Dedifferentiated amniotic fluid mesenchymal stem cell (primary cell): ENCODE measurements around the gene SLC39A11.

Experiments
- DNase-seq: peaks from one replicate; pipeline ENCODE4 v3.0.0-alpha.2; 2016; ENCODE audit errors: extremely low spot score

SLC39A11 gene

DNA sequence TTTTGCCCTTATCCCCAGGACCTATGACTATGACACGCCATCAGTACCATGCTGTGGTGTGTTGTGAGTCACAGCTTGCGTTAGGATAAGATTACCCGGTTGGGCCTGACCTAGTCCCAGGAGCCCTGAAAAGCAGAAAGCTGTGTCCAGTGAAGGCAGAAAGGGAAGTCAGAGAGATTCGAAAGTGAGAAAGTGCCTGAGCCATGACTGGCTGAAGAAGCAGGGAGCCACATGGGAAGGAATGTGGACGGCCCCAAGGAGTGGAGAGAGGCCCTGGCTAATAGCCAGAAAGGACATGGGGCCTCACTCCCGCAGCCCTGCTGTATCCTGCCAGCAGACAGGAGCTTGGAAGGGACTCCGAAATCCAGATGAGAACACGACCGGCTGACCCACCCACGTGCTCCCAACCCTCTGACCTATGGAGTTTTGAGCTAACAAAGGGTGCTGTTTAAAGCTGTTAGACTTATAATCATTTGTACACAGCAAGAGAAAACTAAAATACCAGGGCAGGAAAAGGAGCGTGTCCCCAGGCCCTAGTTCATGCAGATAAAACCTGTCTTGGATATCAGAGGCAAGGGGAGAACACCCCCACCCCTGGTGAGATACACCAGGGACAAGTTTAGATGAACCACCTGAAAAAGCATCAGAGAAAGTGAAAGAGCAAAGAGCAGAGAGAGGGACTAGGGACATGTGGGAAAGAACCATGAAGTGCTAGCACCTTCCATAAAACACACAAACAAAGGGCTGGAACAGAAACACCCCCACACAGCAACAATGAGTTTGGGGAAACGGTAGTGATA is 115.3 kb downstream of the SLC39A11 start:
- DNase-seq, result peak; percentile 50

DNA sequence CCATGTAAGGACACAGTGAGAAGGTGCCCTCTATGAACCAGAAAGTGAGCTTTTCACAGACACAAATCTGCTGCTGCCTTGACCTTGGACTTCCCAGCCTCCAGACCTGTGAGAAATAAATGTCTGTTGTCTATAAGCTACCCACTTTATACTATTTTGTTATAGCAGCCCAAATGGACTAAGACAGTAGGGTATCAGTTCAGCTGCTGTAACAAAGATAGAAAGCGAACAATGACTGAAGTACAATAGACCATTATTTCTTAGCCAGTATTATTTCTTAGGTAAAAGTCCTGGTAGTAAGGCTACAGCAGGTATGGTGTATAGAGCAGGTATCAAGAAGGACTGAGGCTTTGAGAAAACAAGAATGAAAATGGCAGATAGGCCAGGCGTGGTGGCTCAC is 117.0 kb downstream of the SLC39A11 start:
- no peak for DNase-seq

DNA sequence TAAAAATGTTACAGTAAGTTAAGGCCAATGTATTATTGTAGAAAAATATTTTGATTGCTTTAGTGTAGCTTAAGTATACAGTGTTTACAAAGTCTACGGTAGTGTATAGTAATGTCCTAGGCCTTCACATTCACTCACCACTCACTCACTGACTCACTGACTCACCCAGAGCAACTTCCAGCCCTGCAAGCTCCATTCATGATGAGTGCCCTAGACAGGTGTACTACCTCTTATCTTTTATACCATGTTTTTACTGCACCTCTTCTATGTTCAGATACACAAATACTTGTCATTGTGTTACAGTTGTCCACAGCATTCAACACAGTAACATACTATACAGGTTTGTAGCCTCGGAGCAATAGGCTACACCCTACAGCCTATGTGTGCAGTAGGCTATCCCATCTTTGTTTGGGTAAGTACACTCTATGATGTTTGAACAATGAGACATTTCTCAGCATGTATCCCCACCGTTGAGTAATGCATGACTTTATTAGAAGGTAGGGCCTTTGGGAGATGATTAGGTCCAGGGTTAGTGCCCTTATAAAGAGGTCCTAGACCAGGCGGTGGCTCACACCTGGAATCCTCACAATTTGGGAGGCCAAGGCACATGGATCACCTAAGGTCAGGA is 117.8 kb downstream of the SLC39A11 start:
- no peak for DNase-seq

DNA sequence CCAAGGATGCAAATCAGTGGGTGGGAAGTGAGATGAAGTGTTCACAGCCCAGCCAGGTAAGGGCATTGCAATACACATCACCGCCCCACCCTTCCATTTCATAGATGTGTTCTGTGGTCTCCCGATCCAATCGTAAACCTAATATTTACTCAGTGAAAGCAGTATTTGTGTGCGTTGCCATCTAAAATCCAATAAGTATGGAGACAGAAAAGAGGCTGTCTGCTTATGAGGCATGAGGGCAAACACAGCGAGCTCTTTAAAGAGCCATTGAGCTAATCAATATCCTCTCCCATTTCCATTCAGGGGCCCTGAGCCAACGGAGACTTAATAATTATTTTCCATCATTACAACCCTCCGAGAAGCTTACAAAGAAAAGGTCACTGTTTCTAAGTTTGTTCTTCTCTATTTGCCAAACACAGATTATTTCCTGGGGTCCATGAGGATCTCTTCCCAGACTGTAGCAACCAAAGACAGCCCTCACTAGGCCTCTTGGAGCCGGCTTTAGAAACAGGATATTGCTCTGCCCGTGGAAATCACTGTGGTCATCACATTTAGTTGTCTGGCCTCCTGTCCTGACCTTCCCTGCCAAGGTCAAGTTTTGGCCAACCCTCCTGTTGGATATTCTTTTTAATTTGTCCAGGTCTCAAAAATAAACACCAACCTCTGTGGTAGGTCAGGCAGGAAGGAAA is 120.1 kb downstream of the SLC39A11 start:
- no peak for DNase-seq

GRCh38 chr17:72971226-72971880 is 121.1 kb downstream of the SLC39A11 start:
- DNase-seq, result no peak

DNA sequence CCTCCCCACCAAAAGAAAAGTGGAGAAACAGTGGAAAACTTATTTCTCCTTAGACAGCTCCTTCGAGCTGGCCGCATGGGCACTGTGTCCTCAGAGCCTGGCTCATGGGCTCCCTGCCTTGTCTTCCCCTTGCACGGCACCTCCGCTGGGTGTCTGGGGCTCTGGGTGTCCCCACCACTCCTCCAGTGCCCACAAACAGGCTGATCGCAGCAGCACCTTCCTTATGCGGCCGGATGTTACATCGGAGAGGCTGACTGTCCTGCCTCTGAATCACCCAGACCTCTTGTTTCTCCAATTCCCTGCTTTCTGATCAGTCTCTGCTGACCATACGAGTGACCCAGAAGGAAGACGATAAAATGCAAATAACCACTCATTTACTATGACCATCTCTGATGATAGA is 121.7 kb downstream of the SLC39A11 start:
- DNase-seq, result no peak

DNA sequence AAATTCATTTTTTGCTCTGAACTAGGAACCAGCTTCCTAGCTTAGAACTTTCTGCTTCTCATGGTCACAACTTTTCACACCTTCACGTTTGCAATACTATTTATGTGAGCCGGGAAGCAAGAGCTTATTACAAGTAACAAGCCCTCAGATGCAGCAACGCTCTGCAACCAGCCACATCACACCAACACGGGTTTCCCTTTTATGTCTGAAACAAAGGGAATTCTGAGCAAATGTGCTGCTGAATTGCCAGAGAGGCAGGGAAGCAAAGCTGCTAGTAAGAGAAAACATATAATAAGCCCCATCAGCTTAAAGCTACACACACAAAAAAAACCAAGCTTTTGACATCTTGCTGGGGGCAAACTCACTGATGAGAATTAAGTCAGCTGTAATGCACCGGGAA is 122.2 kb downstream of the SLC39A11 start:
- no peak for DNase-seq

DNA sequence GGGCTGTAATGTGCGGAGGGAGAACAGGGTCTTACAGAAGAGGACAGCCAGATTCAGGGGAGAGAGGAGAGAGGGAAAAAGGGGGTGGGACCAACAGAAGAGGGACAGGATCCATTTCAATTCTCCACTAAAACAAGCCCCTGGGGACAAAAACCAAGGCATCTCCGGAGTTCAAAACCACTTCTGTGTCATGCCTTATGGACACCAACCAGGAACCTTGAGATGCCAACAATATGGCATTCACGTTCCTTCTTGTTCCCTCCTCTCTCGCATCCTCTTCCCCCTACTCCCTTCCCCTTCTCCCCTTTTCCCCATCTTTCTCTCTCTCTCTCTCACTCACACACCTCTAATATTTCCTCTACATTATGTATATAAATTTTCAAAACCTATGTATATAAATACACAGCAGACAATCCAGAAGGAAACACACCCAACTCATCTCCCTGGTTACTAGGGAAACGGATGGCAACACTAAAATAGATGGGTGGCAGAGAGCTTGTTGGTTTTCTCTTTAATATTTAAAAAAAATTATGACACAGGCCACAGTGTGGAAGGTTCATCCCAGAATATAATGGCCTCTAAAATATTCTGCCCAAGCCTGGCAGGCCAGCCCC is 123.1 kb downstream of the SLC39A11 start:
- DNase-seq, result no peak

DNA sequence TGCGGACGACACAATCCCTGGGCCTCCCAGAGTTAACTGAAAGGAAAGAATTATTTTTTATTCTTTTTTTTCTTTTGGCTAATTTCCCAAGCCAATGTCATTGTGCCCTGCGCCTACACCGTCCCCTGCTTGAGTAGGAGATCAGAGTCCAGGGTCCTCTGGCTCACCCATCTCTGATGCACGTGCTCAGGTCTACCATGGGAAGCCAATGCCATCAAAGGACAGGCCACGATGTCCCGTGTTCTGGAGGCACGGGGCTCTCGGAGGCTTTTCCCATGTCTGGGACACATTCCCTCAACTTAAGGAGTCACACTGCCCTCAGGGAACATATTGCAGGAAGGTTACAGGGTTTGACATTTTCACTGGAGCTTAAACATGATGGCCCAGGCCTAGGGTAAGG is 123.7 kb downstream of the SLC39A11 start:
- no peak for DNase-seq

GRCh38 chr17:72967977-72968585 is 124.4 kb downstream of the SLC39A11 start:
- DNase-seq, result no peak

GRCh38 chr17:72967277-72967970 is 125.1 kb downstream of the SLC39A11 start:
- DNase-seq, result no peak

GRCh38 chr17:72962106-72962505 is 130.4 kb downstream of the SLC39A11 start:
- no peak for DNase-seq

DNA sequence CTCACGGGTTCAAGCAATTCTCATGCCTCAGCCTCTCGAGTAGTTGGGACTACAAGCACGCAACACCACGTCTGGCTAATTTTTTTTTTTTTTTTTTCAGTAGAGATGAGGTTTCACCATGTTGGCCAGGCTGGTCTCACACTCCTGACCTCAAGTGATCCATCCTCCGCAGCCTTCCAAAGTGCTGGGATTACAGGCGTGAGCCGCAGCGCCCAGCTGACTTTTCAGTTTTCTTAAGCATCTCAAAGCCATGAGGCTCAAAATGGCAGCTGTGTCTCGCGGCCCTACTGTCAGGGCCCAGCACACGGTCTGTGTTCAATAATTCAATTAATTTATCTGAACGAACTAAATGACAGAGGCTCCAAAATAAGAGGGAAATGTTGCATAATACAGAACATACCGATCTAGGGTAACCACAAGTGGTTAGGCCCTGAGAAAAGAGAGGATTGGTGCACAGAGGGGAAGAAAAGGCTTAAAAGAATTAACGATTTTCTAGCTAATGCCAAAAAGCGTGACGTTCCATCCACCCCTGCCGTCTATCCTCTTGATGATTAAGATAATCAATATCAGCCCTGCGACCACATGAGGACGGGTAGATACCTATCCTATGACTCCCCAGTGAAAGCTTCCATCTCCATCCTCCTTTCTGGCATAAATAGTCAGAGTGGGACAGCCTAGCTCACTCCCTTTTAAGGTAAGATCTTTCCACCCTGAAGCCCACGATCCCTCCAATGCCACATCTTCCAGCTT is 136.9 kb downstream of the SLC39A11 start:
- no peak for DNase-seq

- DNase-seq, result no peak
Observed at GRCh38 chr17:72954579-72954978, 137.9 kb downstream of the SLC39A11 start.

DNA sequence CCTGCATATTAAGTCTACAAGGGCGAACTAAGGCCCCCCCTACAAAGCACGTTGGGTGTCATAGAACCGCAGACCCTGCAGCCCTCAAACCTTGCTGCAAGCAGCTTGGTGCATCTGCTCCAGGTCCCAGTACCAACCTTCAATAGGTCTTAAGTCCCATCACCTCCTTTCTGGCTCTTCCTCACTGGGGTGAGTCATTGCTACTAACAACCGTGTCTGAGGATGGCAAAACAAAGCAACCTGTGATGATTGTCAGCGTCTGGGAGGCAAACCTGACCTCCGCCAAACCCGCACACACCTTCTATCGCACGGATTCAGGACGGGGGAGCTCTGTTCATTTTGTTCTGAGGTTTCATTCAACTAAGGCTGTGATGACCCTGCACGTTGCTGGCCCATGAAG is 138.9 kb downstream of the SLC39A11 start:
- no peak for DNase-seq

GRCh38 chr17:72952641-72953315 is 139.7 kb downstream of the SLC39A11 start:
- no peak for DNase-seq

DNA sequence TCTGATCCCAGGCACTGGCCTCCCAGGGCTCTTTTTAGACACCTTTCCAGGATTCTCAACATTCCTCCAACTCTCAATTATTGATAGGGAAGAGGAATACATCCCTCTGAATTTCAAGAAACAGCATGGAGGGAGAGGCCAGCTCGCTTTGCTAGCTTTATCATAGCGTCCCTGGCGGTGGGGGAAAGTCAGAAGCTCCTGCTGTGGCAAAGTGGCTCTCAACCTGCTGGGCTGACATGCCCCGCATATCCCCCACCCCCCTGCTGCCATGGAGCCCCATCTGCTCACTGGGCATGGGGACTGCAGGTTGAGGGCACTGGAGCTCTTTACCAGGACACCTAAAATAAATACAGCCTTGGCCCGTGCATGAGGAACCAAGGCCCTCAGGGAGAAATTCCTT is 140.3 kb downstream of the SLC39A11 start:
- no peak for DNase-seq

- DNase-seq, result no peak
Observed at GRCh38 chr17:72950242-72950931, 142.1 kb downstream of the SLC39A11 start.

DNA sequence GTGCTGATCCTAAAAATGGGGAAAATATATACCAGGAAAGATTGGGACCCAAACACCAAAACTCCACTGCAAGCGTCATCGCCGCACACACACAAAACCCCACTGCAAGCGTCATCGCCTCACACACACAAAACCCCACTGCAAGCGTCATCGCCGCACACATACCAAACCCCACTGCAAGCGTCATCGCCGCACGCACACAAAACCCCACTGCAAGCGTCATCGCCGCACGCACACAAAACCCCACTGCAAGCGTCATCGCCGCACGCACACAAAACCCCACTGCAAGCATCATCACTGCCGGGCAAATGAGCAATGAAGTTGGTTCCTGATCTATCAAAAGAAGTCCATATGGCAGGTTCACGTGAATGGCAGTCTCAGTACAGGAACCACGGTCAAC is 144.4 kb downstream of the SLC39A11 start:
- no peak for DNase-seq
